LNCAP (cell line): ENCODE data around the gene PAK6.

Source experiments
- CTCF ChIP-seq: fragments of 450-650 bp; IDR thresholded peaks from 2 replicates; pipeline ENCODE4 v1.5.1; 2017; ENCODE audit warnings: mild to moderate bottlenecking

PAK6 gene

DNA sequence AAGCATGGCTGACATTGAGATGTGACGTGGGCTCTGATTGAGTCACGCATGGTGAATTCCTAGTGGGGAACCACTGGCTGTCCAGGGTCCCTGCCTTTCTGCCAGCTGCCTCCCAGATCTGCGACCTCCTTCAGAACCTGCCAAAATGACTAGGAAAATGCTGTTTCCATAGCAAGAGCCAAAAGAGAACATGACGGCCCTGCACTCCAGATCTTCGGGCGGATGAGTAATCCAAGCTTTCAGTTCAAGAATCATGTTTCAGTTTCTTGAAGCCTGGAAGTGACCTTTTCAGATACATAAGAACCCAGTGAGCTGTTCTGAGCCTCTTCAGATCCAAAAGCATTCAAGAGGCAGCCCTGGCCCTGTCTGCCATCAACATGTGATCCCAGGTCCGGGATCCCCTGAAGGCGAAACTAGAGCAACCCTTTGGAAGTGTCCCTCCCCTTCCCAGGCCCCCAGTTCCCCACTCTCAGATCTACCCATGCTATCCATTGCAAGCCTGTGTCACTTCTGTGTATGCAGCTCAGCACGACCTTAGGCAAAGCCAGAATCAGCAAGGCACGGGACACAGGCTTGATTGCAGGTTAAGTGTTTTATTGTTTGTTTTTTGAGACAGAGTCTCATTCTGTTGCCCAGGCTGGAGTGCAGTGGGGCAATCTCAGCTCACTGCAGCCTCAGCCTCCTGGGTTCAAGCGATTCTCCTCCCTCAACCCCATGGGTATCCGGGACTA is 24.3 kb downstream of the PAK6 start:
- TF ChIP-seq CTCF = no peak

DNA sequence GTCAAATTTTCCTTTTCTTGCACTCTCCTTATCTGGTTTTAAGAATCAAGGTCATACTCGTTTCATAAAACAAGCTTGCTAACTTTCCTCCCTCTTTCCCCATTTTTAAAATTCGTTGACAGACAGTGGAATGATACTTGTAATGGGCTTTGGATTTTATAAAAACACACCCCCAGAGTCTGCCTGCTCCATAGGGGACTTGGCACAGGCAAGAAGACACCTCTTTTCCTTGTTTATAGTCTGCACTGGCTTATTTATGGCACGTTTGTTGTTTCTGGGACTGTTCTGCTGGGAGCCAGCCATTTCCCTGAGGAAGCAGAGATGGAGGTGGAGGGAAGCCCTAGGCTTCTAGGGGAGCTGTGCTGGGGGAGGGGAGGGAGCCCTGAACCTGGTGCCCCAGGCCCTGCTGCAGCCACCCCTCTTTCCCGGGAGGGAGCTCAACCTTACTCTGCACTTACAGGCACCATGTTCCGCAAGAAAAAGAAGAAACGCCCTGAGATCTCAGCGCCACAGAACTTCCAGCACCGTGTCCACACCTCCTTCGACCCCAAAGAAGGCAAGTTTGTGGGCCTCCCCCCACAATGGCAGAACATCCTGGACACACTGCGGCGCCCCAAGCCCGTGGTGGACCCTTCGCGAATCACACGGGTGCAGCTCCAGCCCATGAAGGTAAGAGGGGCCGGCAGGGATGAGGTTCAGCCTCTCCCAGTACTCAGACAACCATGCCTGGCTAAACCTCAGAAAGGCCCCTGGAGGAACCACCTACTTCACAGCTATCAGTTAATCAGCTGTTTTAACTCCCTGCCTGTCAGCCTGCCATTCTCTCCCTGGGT is 25.7 kb downstream of the PAK6 start:
- TF ChIP-seq CTCF = no peak

- TF ChIP-seq CTCF = no peak
Measured at GRCh38 chr15:40265355-40265754, 26.5 kb downstream of the PAK6 start.

GRCh38 chr15:40265875-40266274 is 27.0 kb downstream of the PAK6 start:
- no peak for TF ChIP-seq CTCF

- no peak for TF ChIP-seq CTCF
Measured at GRCh38 chr15:40266828-40267304, 28.0 kb downstream of the PAK6 start.

GRCh38 chr15:40267670-40268069 is 28.8 kb downstream of the PAK6 start:
- TF ChIP-seq CTCF = no peak

- no peak for TF ChIP-seq CTCF
Measured at GRCh38 chr15:40269604-40270003, 30.7 kb downstream of the PAK6 start.
